Glutamatergic neuron (in vitro differentiated cells): ENCODE results near the gene RGS14. TPM values are rescaled to one million over a fixed set of nuclear protein-coding genes. Genes with fewer than 3 reads are reported as not detected.
"Not testable (repeated sequence)": the region's sequence is repeated elsewhere in the genome, so short reads cannot be mapped to it uniquely, and the experiment has no call there.

ENCODE experiments used
- DNase-seq: peaks from one replicate; pipeline ENCODE4 v3.0.0; 2022
- H3K27ac Mint-ChIP-seq: one replicate; pipeline ENCODE4 v1.8.0; 2020; ENCODE audit warnings: mild to moderate bottlenecking, mixed read lengths, inconsistent platforms; ENCODE audit not compliant: unreplicated experiment
- H3K27me3 Mint-ChIP-seq: one replicate; pipeline ENCODE4 v1.8.0; 2020; ENCODE audit warnings: mild to moderate bottlenecking, moderate library complexity, mixed read lengths, inconsistent platforms; ENCODE audit not compliant: unreplicated experiment
- H3K36me3 Mint-ChIP-seq: one replicate; pipeline ENCODE4 v1.8.0; 2020; ENCODE audit warnings: mild to moderate bottlenecking, mixed read lengths, inconsistent platforms; ENCODE audit not compliant: unreplicated experiment
- H3K4me1 Mint-ChIP-seq: one replicate; pipeline ENCODE4 v1.8.0; 2020; ENCODE audit warnings: mild to moderate bottlenecking, low read depth, mixed read lengths, inconsistent platforms; ENCODE audit not compliant: unreplicated experiment
- H3K4me3 Mint-ChIP-seq: one replicate; pipeline ENCODE4 v1.8.0; 2020; ENCODE audit warnings: mild to moderate bottlenecking, mixed read lengths, inconsistent platforms; ENCODE audit not compliant: unreplicated experiment
- H3K9me3 Mint-ChIP-seq: one replicate; pipeline ENCODE4 v1.8.0; 2020; ENCODE audit warnings: mild to moderate bottlenecking, moderate library complexity, mixed read lengths, inconsistent platforms; ENCODE audit not compliant: unreplicated experiment
- total RNA-seq: library from RNA; stranded (reverse); fragmentation: NEBNext Ultra II Directional; extraction: Animal tissue kit (Norgen Biotek cat#: 25700); gene quantifications from one replicate; pipeline ENCODE4 v1.2.1, GENCODE V29; 2021; ENCODE audit not compliant: unreplicated experiment
- TF ChIP-seq, protein P1 (sequence below): fragments of 200-600 bp; sonication (generic); IDR thresholded peaks from one replicate; pipeline ENCODE4 v1.5.0; 2021; ENCODE audit not compliant: partially characterized antibody, unreplicated experiment

The RGS14 gene
- total RNA-seq, 1 donor from 2014 or later: 15.9 TPM

DNA sequence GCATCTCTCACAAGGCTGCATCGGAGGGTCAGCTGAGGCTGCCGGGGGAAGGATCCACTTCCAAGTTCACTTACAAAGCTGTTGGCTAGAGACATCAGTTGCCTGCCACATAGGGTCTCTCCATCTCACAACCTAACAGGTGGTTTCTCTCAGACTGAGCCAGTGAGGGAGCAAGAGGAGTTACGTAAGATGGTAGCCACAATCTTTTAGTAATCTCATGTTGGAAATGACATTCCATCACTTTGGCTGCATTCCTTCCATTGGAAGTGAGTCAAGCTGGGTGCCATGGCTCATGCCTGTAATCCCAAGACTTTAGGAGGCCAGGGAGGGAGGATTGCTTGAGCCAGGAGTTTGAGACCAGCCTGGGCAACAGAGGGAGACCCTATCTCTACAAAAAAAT lies 61.3 kb downstream of the RGS14 start:
- Mint-ChIP-seq H3K27ac (no peak overlapping the region), H3K27me3 (peaks cover 5% of the 10 kb centered on the region), H3K4me1 (peaks cover 5% of the 10 kb centered on the region), H3K36me3 (no peaks in the 10 kb centered on the region), H3K4me3 (no peak overlapping the region), H3K9me3 (peaks cover 4% of the 10 kb centered on the region)
- DNase-seq: no peak
- TF ChIP-seq, protein P1, sequence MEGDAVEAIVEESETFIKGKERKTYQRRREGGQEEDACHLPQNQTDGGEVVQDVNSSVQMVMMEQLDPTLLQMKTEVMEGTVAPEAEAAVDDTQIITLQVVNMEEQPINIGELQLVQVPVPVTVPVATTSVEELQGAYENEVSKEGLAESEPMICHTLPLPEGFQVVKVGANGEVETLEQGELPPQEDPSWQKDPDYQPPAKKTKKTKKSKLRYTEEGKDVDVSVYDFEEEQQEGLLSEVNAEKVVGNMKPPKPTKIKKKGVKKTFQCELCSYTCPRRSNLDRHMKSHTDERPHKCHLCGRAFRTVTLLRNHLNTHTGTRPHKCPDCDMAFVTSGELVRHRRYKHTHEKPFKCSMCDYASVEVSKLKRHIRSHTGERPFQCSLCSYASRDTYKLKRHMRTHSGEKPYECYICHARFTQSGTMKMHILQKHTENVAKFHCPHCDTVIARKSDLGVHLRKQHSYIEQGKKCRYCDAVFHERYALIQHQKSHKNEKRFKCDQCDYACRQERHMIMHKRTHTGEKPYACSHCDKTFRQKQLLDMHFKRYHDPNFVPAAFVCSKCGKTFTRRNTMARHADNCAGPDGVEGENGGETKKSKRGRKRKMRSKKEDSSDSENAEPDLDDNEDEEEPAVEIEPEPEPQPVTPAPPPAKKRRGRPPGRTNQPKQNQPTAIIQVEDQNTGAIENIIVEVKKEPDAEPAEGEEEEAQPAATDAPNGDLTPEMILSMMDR: no peak

DNA sequence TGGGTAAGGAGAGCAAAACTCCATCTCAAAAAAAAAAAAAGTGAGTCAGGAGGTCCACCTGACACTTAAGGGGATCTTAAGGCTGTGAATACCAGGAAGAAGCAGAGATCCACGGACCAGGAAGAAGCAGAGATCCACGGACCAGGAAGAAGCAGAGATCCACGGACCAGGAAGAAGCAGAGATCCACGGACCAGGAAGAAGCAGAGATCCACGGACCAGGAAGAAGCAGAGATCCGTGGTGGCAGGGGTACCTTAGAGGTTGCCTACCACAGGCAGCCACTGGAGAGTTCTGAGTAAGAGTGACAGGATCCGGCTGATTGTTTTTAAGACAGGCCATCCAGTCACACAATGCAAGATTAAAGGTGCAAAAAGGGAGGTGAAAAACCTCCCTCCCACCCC lies 62.7 kb downstream of the RGS14 start:
- H3K36me3 Mint-ChIP-seq, H3K27ac Mint-ChIP-seq, H3K27me3 Mint-ChIP-seq, H3K4me3 Mint-ChIP-seq, H3K9me3 Mint-ChIP-seq, DNase-seq: not testable (repeated sequence)
- peaks cover 10% of the 10 kb centered on the region for H3K4me1 Mint-ChIP-seq

DNA sequence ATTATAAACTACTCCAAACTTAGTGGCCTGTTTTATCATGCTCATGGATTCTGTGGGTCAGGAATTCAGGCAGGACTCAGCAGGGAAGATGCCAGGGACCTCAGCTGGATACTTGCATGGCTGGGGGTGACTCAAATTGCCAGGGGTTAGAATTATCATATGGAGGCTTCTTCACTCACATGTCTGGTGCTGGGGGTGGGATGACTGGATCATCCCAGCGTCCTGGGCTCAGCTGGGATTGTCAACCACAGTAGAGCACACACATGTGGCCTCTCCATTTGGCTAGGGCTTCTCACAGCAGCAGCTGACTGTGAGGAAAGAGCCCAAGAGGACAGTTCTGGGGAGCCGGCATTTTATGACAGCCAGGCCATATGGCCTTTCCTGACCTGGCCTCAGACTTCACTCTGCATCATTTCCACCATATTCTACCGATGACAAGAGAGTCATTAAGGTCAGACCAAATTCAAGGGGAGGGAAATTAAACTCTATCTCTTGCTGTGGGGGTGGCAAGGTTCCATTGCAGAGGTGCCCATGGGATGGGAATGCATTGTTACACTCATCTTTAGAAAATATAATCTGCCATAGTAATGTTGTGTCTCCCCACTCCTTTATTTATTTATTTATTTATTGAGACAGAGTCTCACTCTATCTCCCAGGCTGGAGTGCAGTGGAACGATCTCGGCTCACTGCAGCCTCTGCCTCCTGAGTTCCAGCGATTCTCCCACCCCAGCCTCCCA lies 63.5 kb downstream of the RGS14 start:
- peaks cover 11% of the 10 kb centered on the region for H3K4me1 Mint-ChIP-seq
- H3K27me3 Mint-ChIP-seq: peaks cover 6% of the 10 kb centered on the region
- H3K36me3 Mint-ChIP-seq: no peaks in the 10 kb centered on the region
- DNase-seq: no peak
- peak overlapping the region; percentile 76 for H3K27ac Mint-ChIP-seq
- TF ChIP-seq, protein P1: no peak
- no peak overlapping the region for H3K4me3 Mint-ChIP-seq
- peaks cover 9% of the 10 kb centered on the region for H3K9me3 Mint-ChIP-seq

Other genes starting within 250 kb of the RGS14 start
- 151 TPM for gene NSD1, start 224.2 kb upstream of the RGS14 start, total RNA-seq
- gene RAB24, start 54.2 kb upstream of the RGS14 start, total RNA-seq: 13.5 TPM
- 88.2 TPM for gene PRELID1, start 54.1 kb upstream of the RGS14 start, total RNA-seq
- 17.3 TPM for gene MXD3, start 46.0 kb upstream of the RGS14 start, total RNA-seq
- gene LMAN2, start 6.3 kb upstream of the RGS14 start, total RNA-seq: 75.6 TPM
- gene SLC34A1, start 26.5 kb downstream of the RGS14 start, total RNA-seq: not detected
- not detected for gene PFN3, start 42.7 kb downstream of the RGS14 start, total RNA-seq
- 5.4 TPM for gene F12, start 51.6 kb downstream of the RGS14 start, total RNA-seq
- 43.9 TPM for gene GRK6, start 68.8 kb downstream of the RGS14 start, total RNA-seq
- 4.1 TPM for gene PRR7, start 88.9 kb downstream of the RGS14 start, total RNA-seq
- 1,261 TPM for gene DBN1, start 115.7 kb downstream of the RGS14 start, total RNA-seq
- 430 TPM for gene PDLIM7, start 139.7 kb downstream of the RGS14 start, total RNA-seq
- gene DOK3, start 151.9 kb downstream of the RGS14 start, total RNA-seq: 29.2 TPM
- gene DDX41, start 159.0 kb downstream of the RGS14 start, total RNA-seq: 125 TPM
- gene FAM193B, start 196.6 kb downstream of the RGS14 start, total RNA-seq: 227 TPM
- 94.6 TPM for gene TMED9, start 234.3 kb downstream of the RGS14 start, total RNA-seq
- gene B4GALT7, start 242.2 kb downstream of the RGS14 start, total RNA-seq: 29.3 TPM